GM18502 (cell line): ENCODE data around the gene CTSA.
"Not testable (repeated sequence)": the region's sequence is repeated elsewhere in the genome, so short reads cannot be mapped to it uniquely, and the experiment has no call there.

Source experiments
- ATAC-seq: cut with Tn5 transposase; IDR thresholded peaks from one replicate; pipeline ENCODE4 v1.9.1; 2021; ENCODE audit warnings: mild to moderate bottlenecking; ENCODE audit not compliant: unreplicated experiment, poor library complexity

CTSA gene

DNA sequence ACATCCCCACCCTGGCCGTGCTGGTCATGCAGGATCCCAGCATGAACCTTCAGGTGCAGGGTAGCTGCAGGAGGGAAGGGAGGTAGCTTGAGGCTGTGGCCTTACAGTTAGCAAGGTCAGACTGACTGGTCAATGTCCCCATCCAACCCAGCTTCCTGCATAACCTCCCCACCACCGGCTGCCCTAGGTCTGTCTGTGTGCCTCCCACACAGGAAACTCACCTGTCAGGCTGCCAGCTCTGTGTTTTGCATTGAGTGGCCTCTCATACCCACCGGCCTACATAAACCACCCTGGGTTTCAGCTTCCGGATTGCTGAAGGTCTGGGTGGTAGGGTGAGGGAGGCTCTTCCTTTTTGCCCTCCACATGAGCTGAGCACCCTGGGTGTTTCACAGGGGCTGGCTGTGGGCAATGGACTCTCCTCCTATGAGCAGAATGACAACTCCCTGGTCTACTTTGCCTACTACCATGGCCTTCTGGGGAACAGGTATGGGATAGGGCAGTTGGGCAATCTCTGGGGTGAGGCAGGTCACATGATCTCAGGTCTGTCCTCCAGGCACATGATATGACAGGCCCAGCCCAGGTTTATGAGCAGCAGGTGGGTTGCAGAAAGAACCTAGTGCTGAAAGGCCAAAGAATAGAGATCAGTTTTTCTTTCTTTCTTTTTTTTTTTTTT, 1.8 kb downstream of the CTSA start:
- no peak for ATAC-seq

DNA sequence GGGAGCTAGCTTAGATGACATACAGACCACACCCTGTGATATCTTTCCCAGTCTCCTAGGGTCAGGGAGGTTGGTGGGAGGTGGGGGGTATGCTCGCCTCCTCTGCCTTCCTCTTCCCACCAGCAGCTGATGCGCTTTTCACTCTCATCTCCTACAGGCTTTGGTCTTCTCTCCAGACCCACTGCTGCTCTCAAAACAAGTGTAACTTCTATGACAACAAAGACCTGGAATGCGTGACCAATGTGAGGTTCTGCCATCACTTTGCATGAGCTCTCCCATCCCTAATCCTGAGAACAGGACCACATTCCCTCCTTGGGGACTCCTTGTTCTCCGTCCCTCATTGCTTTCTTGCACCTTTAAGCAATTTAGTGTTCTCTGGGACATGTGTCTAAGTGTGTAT, 2.7 kb downstream of the CTSA start:
- no peak for ATAC-seq

DNA sequence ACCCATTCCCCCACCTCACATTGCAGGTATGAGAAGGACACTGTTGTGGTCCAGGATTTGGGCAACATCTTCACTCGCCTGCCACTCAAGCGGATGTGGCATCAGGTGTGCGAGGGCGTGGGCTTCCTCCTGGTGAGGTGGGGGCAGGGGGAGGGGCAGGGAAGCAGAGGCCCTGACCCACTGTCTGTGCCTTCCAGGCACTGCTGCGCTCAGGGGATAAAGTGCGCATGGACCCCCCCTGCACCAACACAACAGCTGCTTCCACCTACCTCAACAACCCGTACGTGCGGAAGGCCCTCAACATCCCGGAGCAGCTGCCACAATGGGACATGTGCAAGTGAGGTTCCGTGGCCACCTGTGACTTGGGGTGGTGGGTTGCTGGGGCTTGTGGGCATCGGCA, 3.7 kb downstream of the CTSA start:
- no peak for ATAC-seq

- no peak for ATAC-seq
Observed at GRCh38 chr20:45896641-45897161, 5.6 kb downstream of the CTSA start.

GRCh38 chr20:45897289-45897688, 6.2 kb downstream of the CTSA start:
- ATAC-seq: no peak

DNA sequence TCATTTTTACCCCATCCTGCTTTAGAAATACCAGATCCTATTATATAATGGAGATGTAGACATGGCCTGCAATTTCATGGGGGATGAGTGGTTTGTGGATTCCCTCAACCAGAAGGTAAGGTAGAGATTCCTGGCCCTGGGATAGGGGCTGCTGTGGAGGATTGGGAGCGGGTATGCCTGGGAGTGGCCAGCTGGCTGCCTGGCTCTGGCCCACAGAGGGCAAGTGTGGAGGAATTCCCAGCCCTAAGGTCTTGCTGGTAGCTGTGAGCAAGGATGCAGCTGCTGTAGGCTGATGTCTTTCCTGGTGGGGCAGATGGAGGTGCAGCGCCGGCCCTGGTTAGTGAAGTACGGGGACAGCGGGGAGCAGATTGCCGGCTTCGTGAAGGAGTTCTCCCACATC, 6.6 kb downstream of the CTSA start:
- ATAC-seq: no peak

DNA sequence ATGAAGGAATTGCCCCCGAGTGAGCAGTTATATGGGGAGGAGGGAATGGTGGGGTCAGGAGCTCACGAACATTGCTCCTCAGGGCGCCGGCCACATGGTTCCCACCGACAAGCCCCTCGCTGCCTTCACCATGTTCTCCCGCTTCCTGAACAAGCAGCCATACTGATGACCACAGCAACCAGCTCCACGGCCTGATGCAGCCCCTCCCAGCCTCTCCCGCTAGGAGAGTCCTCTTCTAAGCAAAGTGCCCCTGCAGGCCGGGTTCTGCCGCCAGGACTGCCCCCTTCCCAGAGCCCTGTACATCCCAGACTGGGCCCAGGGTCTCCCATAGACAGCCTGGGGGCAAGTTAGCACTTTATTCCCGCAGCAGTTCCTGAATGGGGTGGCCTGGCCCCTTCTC, 7.2 kb downstream of the CTSA start:
- no peak for ATAC-seq

GRCh38 chr20:45899046-45899835, 8.1 kb downstream of the CTSA start:
- ATAC-seq: no peak

DNA sequence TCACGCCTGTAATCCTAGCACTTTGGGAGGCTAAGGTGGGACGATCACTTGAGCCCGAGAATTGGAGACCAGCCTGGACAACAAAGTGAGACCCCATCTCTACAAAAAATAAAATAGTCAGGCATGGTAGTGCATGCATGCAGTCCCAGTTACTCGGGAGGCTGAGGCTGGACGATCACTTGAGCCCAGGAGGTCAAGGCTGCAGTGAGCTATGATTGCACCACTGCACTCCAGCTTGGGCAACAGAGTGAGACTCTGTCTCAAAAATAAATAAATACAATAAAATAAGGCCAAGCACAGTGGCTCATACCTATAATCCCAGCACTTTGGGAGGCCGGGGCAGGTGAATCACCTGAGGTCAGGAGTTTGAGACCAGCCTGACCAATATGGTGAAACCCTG, 10.2 kb downstream of the CTSA start:
- ATAC-seq: not testable (repeated sequence)

DNA sequence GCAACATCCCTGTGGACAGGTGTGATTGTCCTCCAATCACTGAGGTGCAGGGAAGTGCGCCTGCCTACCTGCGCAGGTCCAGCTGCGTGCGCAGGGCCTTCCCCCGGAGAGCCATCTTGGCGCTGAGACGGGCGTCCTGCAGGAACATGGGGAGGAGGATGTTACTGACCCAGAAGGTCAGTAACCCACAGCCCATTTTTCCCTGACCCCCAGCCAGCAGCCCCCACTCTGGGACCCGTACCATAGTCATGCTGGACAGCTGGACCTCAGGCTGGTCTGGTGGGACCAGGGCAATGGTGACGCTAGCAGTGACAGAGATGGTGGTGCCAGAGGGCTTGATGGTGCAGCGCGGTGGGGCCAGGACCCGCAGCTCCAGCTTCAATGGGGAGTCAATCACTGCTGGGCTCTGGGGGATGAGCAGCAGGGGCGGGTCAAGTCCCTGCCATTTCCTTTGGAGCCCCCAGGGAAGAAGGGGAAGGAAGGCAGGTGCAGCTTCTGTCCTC, 11.1 kb downstream of the CTSA start:
- no peak for ATAC-seq

DNA sequence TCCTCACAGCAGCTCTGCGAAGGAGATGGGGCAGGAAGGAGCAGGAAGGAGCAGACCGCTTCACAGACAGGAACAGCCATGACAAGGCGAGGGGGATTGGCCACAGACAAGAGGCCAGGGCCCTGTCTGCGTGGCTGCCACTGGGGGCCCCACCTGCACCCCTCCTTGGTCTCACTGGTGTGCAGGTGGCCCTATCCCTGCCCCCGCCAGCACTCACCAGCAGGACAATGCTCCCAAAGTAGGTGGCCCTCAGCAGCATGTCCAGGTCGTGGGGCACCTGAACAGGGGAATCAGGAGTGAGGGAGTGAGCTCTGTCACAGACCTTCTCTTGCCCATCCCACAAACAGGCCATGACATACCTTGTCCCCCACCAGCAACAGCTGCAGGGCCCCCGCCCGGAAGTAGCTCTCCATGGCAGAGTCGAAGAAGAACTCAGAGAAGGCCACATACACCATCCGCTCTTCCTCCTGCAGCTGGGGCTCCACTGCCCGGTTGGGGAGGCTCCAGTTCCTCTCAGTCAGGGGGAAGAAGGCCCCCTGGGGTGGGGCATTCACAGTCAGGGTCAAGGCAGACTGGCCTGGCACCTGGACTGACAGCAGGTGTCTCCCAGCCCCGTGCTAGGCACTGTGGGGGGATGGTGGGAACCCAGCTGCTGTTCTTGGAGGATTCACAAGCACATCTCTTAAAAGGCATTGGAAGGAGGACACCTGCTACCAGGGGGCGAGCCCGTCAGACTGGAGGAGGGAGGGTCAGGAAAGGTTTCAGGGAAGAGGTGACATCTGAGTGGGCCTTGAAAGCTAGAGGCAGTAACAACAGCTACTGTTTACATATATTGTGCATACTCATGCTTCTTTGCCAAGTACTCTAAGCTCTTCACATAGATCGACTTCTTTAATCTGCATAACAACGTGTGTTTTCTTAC, 13.7 kb downstream of the CTSA start:
- ATAC-seq: no peak

DNA sequence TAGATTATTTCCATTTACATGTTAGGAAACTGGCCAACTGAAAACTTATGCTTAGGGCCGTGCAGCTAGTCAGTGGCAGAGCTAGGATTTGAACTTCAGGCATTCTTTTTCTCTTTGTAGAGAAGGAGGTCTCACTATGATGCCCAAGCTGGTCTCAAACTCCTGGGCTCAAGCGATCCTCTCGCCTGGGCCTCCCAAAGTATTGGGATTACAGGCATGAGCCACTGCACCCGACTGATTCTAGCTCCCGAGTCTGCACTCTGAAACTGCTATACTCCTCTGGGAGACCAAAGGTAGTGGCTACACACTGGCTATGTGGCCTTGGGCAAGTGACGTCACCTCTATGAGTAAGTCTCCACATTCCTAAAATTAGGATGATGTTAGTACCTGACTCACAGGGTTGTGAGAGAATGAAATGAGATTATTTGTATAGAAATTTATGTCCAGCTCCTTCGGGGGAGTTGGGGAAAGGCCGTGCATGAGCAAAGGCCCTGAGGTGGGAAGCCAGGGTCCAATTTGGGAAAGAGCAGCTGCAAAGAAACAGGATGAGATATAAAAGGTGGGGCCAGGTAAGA, 14.5 kb downstream of the CTSA start:
- no peak for ATAC-seq

DNA sequence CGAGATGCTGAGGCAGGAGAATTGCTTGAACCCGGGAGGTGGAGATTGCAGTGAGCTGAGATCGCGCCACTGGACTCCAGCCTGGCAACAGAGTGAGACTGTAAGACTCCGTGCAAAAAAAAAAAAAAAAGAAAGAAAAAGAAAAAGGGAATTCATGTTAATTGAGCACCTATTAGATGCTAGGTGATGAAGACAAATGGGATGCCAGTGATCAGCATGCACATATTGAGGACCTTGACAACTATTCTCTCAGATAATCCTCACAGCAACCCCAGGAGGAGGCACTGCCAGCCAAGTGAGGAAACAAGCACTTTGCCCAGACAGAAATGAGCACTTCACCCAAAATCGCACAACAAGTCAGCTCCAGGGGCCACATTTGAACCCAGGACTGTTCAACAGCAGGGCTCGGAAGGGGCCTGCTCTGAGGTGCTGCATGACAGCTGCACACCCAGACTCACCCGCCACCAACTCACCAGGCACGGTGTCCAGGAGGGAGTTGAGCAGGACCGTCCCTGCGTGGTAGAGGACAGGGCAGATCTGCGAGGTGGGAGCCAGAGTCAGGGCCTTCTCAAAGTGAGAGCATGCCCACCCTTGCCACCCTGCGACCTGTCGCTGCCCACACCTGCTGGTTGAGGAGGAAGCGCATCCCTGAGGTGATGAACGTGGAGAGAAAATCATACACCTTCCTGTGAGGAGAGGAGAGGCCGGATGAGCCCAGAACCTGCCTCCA, 16.2 kb downstream of the CTSA start:
- no peak for ATAC-seq

GRCh38 chr20:45908084-45908483, 16.9 kb downstream of the CTSA start:
- no peak for ATAC-seq

DNA sequence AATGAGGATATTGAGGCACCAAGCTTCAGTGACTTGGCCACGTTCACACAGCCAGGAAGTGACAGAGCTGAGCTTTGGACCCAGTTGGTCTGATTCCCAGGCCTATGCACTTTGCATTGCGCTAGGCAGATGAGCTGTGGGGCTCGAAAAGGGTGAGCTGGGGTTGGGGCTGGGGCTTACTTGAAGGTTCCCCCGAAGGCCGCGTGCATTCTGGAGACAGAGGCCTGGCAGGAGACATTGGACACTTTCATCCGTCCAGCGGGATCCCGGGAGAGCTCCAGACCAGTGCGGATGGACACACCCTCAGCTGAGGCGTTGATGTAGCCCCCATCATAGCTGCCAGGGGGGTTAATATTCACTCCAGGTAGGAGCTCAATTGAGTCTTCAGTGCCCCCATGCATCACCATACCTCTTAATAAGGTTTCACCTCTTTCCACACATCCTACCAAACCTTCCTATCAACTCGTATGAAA, 18.2 kb downstream of the CTSA start:
- no peak for ATAC-seq

DNA sequence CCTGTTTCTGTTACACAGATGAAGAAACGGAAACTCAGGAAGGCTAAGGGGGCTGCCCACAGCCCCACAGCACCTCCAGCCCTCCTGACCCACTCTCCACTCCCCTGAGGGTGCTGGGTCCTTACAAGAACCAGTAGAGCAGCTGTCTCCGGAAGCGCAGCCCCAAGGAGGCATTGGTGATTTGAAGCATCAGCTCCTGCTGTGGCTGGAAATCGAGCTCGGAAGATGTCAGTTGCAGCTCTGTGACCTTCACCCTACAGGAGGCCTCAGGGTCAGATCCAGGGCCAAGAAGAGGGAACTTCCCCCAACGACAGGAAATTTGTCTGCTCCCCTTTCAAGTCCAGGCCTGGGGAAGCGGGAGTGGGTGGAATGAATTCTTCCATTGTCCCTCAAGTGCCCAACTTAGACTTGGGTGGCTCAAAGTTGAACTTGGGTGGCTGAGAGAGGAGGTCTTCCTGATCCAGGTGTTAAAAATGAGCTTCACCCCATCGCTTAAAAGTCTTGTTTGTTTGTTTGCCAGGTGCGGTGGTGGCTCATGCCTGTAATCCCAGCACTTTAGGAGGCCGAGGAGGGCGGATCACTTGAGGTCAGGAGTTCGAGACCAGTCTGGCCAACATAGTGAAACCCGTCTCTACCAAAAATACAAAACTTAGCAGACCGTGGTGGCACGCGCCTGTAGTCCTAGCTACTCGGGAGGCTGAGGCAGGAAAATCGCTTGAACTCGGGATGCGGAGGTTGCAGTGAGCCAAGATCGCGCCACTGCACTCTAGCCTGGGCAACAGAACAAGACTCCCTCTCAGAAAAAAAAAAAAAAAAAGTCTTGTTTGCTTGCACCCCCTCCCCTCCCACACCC, 18.9 kb downstream of the CTSA start:
- ATAC-seq: no peak

GRCh38 chr20:45910670-45911485, 19.7 kb downstream of the CTSA start:
- peak; percentile 93 for ATAC-seq
